Heart left ventricle (tissue), 16 donors: Measurements from ENCODE around the gene SHTN1. TPM values are rescaled to one million over a fixed set of nuclear protein-coding genes. Genes with fewer than 3 reads are reported as not detected.

Experiments used
- ATAC-seq, 4 donors: fragments of 200-7000 bp; cut with Tn5 transposase; one replicate each; pipeline ENCODE4 v1.9.1; 2020 to 2022; ENCODE audit warnings: moderate library complexity in 4 of 4, mild to moderate bottlenecking in 3 of 4, moderate number of reproducible peaks in 1 of 4
- DNase-seq, 5 donors: peaks; one replicate each; pipeline ENCODE4 v3.0.0-alpha.2; 2020
- H3K27ac ChIP-seq, 12 donors: fragments of 200-600 bp; sonication (generic) in 4 of 12; one replicate each; pipeline versions ENCODE4 v1.5.0 to v1.8.0; 2016 to 2022; ENCODE audit warnings: mild to moderate bottlenecking in 2 of 12
- H3K27me3 ChIP-seq, 9 donors: fragments of 200-600 bp; sonication (generic) in 2 of 9; one replicate each; pipeline versions ENCODE4 v1.5.1 to v1.8.0; 2016 to 2022; ENCODE audit warnings: mild to moderate bottlenecking in 3 of 9
- H3K36me3 ChIP-seq, 9 donors: fragments of 200-600 bp; sonication (generic) in 2 of 9; one replicate each; pipeline versions ENCODE4 v1.5.0 to v1.8.0; 2018 to 2022; ENCODE audit warnings: mild to moderate bottlenecking in 2 of 9
- H3K4me1 ChIP-seq, 12 donors: fragments of 200-600 bp; sonication (generic) in 4 of 12; one replicate each; pipeline versions ENCODE4 v1.5.0 to v1.8.0; 2016 to 2022; ENCODE audit warnings: mild to moderate bottlenecking in 3 of 12
- H3K4me3 ChIP-seq, 12 donors: fragments of 200-600 bp; sonication (generic) in 4 of 12; one replicate each; pipeline versions ENCODE4 v1.5.0 to v1.8.0; 2017 to 2022; ENCODE audit warnings: mild to moderate bottlenecking in 9 of 12, moderate library complexity in 4 of 12
- H3K9me3 ChIP-seq, 12 donors: fragments of 200-600 bp; sonication (generic) in 4 of 12; one replicate each; pipeline versions ENCODE4 v1.5.0 to v1.8.0; 2016 to 2022; ENCODE audit warnings: mild to moderate bottlenecking in 1 of 12
- POLR2A ChIP-seq, 2 donors: fragments of 450-650 bp; IDR thresholded peaks; one replicate each; pipeline ENCODE4 v1.6.1; 2017; ENCODE audit warnings: antibody characterized with exemption in 2 of 2, mild to moderate bottlenecking in 2 of 2, moderate library complexity in 2 of 2
- WGBS, 4 donors: extraction: QIAGEN DNeasy Blood & Tissue Kit in 2 of 4; methylation state at CpG; one replicate each; pipeline versions ENCODE4 v1.1.5 to v1.1.7; 2013 to 2018; 5-methylcytosine and 5-hydroxymethylcytosine counted together
- intact Hi-C, 10 donors: fragments of 100-400 bp; cut with DNase I; formaldehyde crosslinking; loops; one replicate each; pipeline versions ENCODE4 v1.11.1 to v1.14.2; 2022
- polyA plus RNA-seq, 2 donors: library from polyadenylated mRNA; stranded (reverse); fragments of 200-250 nt; gene quantifications; one replicate each; pipeline ENCODE4 v1.2.3, GENCODE V29; 2013
- total RNA-seq, 9 donors: library from RNA; depleted of rRNA in 2 of 9; stranded (reverse); fragments of >200 nt in 2 of 9; fragmentation: NEBNext Ultra II Directional in 3 of 9; extraction: Animal tissue kit (Norgen Biotek cat#: 25700) in 3 of 9; gene quantifications; one replicate each; pipeline versions ENCODE4 v1.1.0 to v1.2.4, GENCODE V29; 2016 to 2023
- TF ChIP-seq, protein P1 (sequence below), 12 donors: fragments of 200-600 bp; sonication (generic) in 4 of 12; IDR thresholded peaks; one replicate each; pipeline versions ENCODE4 v1.5.0 to v1.8.0; 2018 to 2022; ENCODE audit warnings: antibody characterized with exemption in 12 of 12, mild to moderate bottlenecking in 5 of 12
- donor health status: ischemic (EF 13 %, LVEDD 7.1; RV severe dilation, severe dysfunction).
- donor health status: healthy with polysubstance abuse.
- donor health status: DM: no; HTN: yes; CAD: no.
- donor health status: DM: no; HTN: no; CAD: no.
- donor health status: ischemic (EF 25% LVEDD 6.9; RV normal size, moderate dysfunction).
- donor health status: ischemic (EF 25% LVEDD 5.7; RV mildly dilated, moderate dysfunction).
- donor health status: healthy.
- donor health status: DM: yes; HTN: yes; CAD: no.
- donor health status: ischemic (EF 35%, LVEDD 5.7; RV mildly dilated, moderate dysfunction).
- donor health status: nonischemic (EF 11% LVEDD 7.7; RV severe dilation, severe dysfunction).
- donor health status: DM: yes; HTN: yes; CAD: no.
- donor health status: PGD.
- donor health status: ischemic (EF 29% LVEDD 5.4; RV normal size, mild dysfunction).
- donor health status: nonischemic (EF 23%, LVEDD 6.1; RV moderate dilation, normal function).

The SHTN1 gene
- total and polyA plus RNA-seq, 11 donors, result 1.2 to 16.5 (median 2.5) TPM

DNA sequence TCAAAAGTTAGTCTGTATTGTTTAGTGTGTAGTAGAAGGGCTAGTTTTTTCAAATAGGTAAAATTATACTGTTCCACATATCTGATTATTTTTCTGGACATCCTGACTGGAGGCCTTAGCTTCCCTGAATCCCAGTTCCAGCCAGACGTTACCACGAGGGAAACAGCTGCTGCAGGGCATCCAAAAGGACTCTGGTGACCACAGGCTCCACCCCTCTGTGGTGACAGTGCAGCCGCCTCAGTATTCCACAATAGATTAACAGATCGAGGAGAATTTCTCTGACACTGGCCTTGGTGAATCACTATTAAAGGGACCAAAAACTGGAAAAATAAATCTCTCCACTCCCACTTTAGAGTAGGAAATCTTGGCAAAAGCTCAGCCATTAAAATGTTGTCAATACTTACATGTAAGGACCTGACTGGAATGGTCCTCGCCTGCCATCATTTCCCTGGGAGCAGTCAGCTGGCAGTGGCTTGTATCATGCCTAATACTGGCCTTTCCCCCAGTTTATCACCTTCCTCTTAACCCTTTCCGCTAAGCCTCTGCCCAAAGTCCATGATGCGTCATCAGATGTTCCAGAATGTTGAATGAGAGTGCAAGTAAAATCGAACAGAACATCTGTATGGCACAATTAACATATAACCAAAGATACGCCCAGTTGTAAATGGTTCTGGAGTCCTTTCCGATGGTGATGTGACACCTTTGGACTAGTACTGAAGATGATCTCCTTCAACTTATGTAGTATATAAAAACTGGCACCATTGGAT, 124.1 kb downstream of the SHTN1 start:
- intact Hi-C loops, result no loop called here
- DNase-seq, result no peak
- Histone ChIP-seq H3K27me3 (peaks cover 0 to 9% (median 0%) of the 10 kb centered on the region in 9 donors), H3K4me3 (no peak overlapping the region), H3K4me1 (no peaks in the 10 kb centered on the region), H3K27ac (no peak overlapping the region), H3K36me3 (peaks cover 0 to 3% (median 0%) of the 10 kb centered on the region in 9 donors), H3K9me3 (no peaks in the 10 kb centered on the region)
- no peak for TF ChIP-seq POLR2A (IDR thresholded peaks at IDR 0.05)
- WGBS, 4 donors, result 65 to 69% (median 67%) methylated on average over 10 of the region's 10 CpGs
- ATAC-seq, result no peak

DNA sequence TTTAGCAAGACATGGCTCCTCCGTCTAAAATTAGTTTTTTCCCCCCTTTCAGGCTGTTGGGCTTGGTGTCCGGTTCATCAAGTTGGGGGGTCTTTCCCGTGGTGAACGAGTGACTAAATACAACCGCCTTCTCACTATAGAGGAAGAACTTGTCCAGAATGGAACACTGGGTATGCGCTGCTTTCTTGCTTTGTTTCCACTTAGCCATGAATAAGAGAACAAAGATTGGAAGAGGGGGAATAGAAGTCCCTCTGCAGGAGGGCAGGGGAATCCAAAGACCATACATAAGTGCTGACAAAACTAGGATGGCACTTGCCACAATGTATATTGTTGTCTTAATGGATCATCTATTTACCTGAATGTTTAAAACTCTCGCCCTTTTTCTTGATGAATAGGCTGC, 125.2 kb downstream of the SHTN1 start:
- H3K4me1 ChIP-seq, result no peaks in the 10 kb centered on the region
- 68 to 74% (median 74%) methylated on average over 7 of the region's 7 CpGs for WGBS, 4 donors
- H3K9me3 ChIP-seq, result no peaks in the 10 kb centered on the region
- DNase-seq (no peak), ATAC-seq (no peak)
- H3K27me3 ChIP-seq, result peaks cover 0 to 10% (median 0%) of the 10 kb centered on the region in 9 donors
- H3K36me3 ChIP-seq, result no peaks in the 10 kb centered on the region
- no peak overlapping the region for H3K4me3 ChIP-seq
- TF ChIP-seq, protein P1, sequence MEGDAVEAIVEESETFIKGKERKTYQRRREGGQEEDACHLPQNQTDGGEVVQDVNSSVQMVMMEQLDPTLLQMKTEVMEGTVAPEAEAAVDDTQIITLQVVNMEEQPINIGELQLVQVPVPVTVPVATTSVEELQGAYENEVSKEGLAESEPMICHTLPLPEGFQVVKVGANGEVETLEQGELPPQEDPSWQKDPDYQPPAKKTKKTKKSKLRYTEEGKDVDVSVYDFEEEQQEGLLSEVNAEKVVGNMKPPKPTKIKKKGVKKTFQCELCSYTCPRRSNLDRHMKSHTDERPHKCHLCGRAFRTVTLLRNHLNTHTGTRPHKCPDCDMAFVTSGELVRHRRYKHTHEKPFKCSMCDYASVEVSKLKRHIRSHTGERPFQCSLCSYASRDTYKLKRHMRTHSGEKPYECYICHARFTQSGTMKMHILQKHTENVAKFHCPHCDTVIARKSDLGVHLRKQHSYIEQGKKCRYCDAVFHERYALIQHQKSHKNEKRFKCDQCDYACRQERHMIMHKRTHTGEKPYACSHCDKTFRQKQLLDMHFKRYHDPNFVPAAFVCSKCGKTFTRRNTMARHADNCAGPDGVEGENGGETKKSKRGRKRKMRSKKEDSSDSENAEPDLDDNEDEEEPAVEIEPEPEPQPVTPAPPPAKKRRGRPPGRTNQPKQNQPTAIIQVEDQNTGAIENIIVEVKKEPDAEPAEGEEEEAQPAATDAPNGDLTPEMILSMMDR (IDR thresholded peaks at IDR 0.05), result no peak
- no peak for TF ChIP-seq POLR2A (IDR thresholded peaks at IDR 0.05)
- intact Hi-C loops, result no loop called here
- no peak overlapping the region for H3K27ac ChIP-seq

DNA sequence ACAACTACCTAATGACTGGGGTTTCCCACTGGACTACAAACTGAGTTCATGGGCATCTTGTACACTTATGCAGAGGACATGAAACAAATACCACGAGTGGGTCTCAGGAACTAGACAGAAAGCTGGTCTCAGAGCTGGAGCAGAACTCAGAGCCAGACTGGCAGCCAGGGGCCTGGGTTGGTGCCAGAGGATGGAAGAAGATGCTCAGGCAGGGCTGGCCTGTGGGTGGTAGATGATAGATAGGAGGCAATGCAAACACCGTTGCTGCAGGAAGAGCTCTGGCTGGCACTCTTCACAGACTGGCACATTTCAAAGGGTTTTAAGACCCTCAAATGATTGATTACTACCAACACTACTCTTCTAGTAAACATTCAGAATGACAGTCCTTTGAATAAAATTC, 126.9 kb downstream of the SHTN1 start:
- DNase-seq (no peak), ATAC-seq (no peak)
- Histone ChIP-seq H3K27me3 (peaks cover 0 to 24% (median 0%) of the 10 kb centered on the region in 9 donors), H3K27ac (no peak overlapping the region), H3K36me3 (no peaks in the 10 kb centered on the region), H3K4me3 (no peak overlapping the region), H3K4me1 (no peaks in the 10 kb centered on the region), H3K9me3 (no peaks in the 10 kb centered on the region)
- intact Hi-C loops, result no loop called here
- TF ChIP-seq, protein P1 (IDR thresholded peaks at IDR 0.05), result no peak
- TF ChIP-seq POLR2A (IDR thresholded peaks at IDR 0.05), result no peak
- 59 to 69% (median 63%) methylated on average over 2 of the region's 2 CpGs for WGBS, 4 donors

DNA sequence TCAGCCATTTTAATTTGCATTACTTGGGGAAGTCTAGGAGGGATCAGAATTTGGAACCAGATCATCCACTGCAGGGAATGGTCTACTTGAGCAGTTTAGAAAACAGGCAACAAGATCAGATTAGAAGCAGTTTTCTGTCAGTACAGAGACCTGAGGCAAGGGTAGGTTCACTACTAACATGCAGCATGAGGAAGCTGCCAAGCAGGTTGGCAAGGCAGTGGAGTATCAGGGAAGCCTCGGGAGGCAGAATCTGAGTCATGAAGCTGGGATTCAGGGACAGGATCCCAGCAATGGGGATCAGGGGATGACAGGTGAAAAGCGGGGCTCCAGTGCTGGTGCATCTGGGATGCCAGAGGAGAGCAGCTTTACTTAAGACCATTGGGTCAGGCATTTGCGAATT, 127.6 kb downstream of the SHTN1 start:
- ATAC-seq, result no peak
- TF ChIP-seq POLR2A (IDR thresholded peaks at IDR 0.05), result no peak
- TF ChIP-seq, protein P1 (IDR thresholded peaks at IDR 0.05), result no peak
- 83 to 89% (median 84%) methylated on average over 3 of the region's 3 CpGs for WGBS, 4 donors
- Histone ChIP-seq H3K4me1 (no peaks in the 10 kb centered on the region), H3K27ac (no peak overlapping the region), H3K9me3 (no peaks in the 10 kb centered on the region), H3K27me3 (peaks cover 0 to 24% (median 0%) of the 10 kb centered on the region in 9 donors), H3K4me3 (no peak overlapping the region), H3K36me3 (no peaks in the 10 kb centered on the region)
- DNase-seq, result no peak
- intact Hi-C loops, result no loop called here
